Measurements from ENCODE around the gene CTRB1. TPM values are rescaled to one million over a fixed set of nuclear protein-coding genes. Genes with fewer than 3 reads are reported as not detected.

CTRB1 gene
- total RNA-seq, 1 experiment from 2014 or later, result not detected

DNA sequence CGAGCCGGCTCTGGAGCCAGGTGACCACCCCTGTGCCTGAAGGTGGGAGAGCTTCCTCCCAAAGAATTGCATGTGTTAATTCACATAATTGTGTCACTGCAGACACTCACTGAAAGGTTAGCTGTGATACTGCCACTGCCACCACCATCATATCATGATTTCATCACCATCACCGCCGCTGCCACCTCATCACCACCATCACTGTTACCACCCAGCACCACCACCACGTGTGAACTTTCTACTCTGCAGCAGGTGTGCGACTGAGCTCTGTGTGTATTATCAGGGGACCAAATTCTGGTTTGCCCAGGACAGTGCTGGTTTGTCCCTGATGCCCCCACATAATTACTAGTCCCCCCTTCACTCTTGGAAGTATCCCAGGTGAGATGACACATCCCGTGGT lies 17.4 kb downstream of the CTRB1 start:
- Histone ChIP-seq H3K56ac (ENCODE audit: insufficient read length, low read depth, low read length) (no peak overlapping the region), H4K8ac (replicated peaks; ENCODE audit: insufficient read length, low read depth, low read length) (no peak overlapping the region), H2BK120ac (ENCODE audit: low read depth, low read length, poor library complexity, severe bottlenecking) (no peak overlapping the region), H3K9ac (ENCODE audit: extremely low read depth, insufficient read length, low read length) (no peak overlapping the region), H2BK20ac (ENCODE audit: low read depth, low read length, poor library complexity, severe bottlenecking) (no peak overlapping the region), H3K18ac (ENCODE audit: insufficient read length, low read depth, low read length) (no peak overlapping the region), H3T11ph (ENCODE audit: low read length) (no peak overlapping the region), H3K27me3 (ENCODE audit: insufficient read depth, low read length) (no peaks in the 10 kb centered on the region), H3K23ac (ENCODE audit: insufficient read length, low read depth, low read length) (no peak overlapping the region), H3K9me3 (ENCODE audit: control insufficient read depth, low read depth, low read length) (no peaks in the 10 kb centered on the region), H3K79me1 (ENCODE audit: insufficient read depth, low read depth, low read length, poor library complexity, severe bottlenecking) (no peaks in the 10 kb centered on the region), H2BK5ac (ENCODE audit: insufficient read length, low read length) (no peak overlapping the region), H3K79me2 (ENCODE audit: insufficient read depth, low read length) (peaks cover 10% of the 10 kb centered on the region; the same call in 1 of the 2 replicates), H3K23me2 (ENCODE audit: insufficient read length, low read depth, low read length, poor library complexity, severe bottlenecking) (no peaks in the 10 kb centered on the region), H3K27ac (ENCODE audit: insufficient read length, low read depth, low read length) (no peak overlapping the region), H3K4me1 (ENCODE audit: insufficient read depth, low read length) (no peaks in the 10 kb centered on the region), H3K4me2 (ENCODE audit: insufficient read depth, insufficient read length, low read length) (no peak overlapping the region), H4K91ac (ENCODE audit: insufficient read length, low read depth, low read length) (no peak overlapping the region), H2BK15ac (ENCODE audit: low read depth, low read length) (no peak overlapping the region), H3K14ac (ENCODE audit: insufficient read depth, low read length) (no peak overlapping the region), H4K5ac (ENCODE audit: insufficient read length, low read depth, low read length) (no peak overlapping the region), H3K4ac (ENCODE audit: low read depth, low read length) (no peak overlapping the region), H2AK5ac (ENCODE audit: insufficient read length, low read length) (no peak overlapping the region), H2BK12ac (ENCODE audit: insufficient read length, low read depth, low read length) (no peak overlapping the region), H4K20me1 (ENCODE audit: control insufficient read depth, insufficient read depth, insufficient read length) (no peaks in the 10 kb centered on the region), H2AFZ (ENCODE audit: low read length) (no peak overlapping the region)
- WGBS (ENCODE audit: extremely low coverage, insufficient read length, low lambda C conversion rate), result no CpG with 5 or more reads among the region's 7 CpGs
- Mint-ChIP-seq H3K36me3 (ENCODE audit: insufficient read depth in 1 of 3, low read depth in 3 of 3) (peaks cover 32 to 61% (median 54%) of the 10 kb centered on the region in 3 experiments; a peak in 6 of 7 replicates), H3K9me3 (no peaks in the 10 kb centered on the region), H3K27me3 (ENCODE audit: low read depth) (no peaks in the 10 kb centered on the region), H3K4me1 (peaks cover 6 to 21% of the 10 kb centered on the region in 2 experiments), H3K4me3 (no peak overlapping the region; a peak in 1 of 5 replicates), H3K27ac (no peak overlapping the region; a peak in 3 of 7 replicates)
- TF ChIP-seq, protein P1, sequence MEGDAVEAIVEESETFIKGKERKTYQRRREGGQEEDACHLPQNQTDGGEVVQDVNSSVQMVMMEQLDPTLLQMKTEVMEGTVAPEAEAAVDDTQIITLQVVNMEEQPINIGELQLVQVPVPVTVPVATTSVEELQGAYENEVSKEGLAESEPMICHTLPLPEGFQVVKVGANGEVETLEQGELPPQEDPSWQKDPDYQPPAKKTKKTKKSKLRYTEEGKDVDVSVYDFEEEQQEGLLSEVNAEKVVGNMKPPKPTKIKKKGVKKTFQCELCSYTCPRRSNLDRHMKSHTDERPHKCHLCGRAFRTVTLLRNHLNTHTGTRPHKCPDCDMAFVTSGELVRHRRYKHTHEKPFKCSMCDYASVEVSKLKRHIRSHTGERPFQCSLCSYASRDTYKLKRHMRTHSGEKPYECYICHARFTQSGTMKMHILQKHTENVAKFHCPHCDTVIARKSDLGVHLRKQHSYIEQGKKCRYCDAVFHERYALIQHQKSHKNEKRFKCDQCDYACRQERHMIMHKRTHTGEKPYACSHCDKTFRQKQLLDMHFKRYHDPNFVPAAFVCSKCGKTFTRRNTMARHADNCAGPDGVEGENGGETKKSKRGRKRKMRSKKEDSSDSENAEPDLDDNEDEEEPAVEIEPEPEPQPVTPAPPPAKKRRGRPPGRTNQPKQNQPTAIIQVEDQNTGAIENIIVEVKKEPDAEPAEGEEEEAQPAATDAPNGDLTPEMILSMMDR (conservative IDR thresholded peaks at IDR 0.05), result no peak
- DNase-seq, result peak; percentile 16

Measured in H9 (cell line).